Stimulated activated CD4-positive, alpha-beta T cell treated with anti-CD3 and anti-CD28 coated beads, Interleukin-15, amount 100 ng/mL, for 48 hours (primary cell): ENCODE measurements around the gene NES.

Experiments
- DNase-seq, 2 donors: peaks; one replicate each; pipeline ENCODE4 v3.0.0-alpha.2; 2020; ENCODE audit warnings: low read depth in 2 of 2

Gene NES

GRCh38 chr1:156663178-156663577 is 14.0 kb downstream of the NES start:
- DNase-seq = no peak

- DNase-seq = no peak
Observed at GRCh38 chr1:156662800-156663055, 14.5 kb downstream of the NES start.

DNA sequence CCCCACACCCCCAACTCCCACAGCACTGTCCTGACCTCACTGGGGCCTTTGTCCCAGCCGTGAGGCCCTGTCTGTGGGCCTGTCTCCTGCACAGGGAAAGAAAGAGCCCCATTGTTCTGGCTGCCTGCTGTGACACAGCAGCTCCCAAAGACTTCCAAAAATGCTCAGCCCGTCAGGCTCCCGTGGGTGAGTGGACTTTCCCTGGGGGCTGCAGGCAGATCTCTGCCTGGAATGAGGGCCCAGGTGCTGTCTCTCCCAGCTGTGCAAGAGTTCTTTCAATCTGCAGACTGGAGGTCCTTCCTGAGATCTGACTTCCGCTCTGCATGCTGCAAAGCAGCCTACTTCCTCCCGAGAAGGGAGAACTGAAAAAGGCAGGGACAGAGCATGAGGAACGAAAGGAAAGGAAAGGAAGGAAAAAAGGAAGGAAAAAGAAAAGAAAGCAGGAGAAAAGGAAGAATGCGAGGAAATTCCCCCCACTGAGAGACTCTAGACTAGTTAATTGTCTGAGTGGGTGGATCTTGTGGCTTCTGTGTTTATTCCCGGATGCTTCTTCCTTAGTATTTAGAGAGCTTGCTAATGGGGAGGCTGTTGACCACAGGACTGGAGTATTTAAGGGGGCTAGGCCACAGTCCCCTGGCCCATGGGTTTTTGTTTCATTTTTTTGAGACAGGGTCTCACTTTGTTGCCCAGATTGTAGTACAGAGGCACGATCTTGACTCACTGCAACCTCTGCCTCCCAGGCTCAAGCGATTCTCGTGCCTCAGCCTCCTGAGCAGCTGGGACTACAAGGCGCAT is 15.0 kb downstream of the NES start:
- DNase-seq = no peak

DNA sequence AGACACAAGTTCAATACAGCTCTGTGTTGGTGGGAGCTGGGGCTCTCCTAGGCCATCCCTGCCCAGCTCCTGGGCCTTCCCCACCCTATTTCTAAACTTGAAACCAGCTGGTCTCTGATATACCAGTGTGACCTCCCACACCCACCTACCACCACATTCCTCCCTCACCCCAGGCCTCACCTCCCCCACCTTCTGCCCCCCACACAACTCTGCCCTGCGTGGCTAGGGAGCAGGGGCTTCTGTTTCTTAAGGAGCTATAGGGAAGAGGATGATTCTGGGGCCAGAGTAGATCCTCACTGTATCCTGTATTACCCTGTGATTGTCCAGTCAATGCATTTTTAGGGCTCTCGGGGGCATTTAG is 16.5 kb downstream of the NES start:
- no peak for DNase-seq

- DNase-seq = peak; percentile 91 to 94
Observed at GRCh38 chr1:156659988-156660751, 17.0 kb downstream of the NES start.

GRCh38 chr1:156659661-156659987 is 17.6 kb downstream of the NES start:
- no peak for DNase-seq

GRCh38 chr1:156658945-156659574 is 18.1 kb downstream of the NES start:
- no peak for DNase-seq

- DNase-seq = no peak
Observed at GRCh38 chr1:156658496-156658895, 18.7 kb downstream of the NES start.

GRCh38 chr1:156657741-156658319 is 19.4 kb downstream of the NES start:
- no peak for DNase-seq

DNA sequence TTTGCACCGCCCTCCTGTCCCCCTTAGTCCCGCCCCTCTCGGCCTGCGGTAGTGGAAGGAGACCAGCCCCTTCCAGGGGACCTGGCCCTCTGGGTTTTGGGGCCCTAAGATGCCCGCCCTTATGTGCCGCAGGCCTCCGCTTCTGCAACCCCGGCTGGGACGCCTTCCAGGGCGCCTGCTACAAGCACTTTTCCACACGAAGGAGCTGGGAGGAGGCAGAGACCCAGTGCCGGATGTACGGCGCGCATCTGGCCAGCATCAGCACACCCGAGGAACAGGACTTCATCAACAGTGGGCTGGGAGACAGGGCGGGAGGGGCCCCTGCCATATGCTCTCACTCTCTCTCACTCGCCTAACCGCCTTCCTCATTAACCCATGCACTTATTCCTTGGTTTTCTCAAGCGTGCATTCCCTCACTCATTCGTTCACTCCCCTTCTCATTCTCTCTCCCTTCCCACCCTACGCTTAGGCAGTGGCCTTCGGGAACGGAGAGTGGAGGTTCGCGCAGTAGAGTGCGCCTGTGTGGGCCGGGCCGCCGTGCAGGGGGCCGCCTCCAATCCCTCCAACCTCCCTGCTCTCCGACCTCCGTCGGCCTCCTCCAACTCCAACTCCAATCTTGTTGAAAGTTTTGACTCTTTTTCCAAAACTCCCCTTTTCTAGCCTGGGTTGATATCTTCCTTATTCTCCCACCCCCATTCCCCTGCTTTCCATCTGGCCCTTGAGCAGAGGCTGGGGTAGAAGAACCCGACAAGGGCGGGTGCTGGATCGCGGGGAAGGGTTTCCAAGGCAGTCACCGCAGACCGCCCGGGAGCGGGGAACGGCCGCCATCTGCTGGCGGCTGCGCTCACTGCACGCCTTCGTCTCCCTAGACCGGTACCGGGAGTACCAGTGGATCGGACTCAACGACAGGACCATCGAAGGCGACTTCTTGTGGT is 20.1 kb downstream of the NES start:
- peak; percentile 53 to 57 for DNase-seq

DNA sequence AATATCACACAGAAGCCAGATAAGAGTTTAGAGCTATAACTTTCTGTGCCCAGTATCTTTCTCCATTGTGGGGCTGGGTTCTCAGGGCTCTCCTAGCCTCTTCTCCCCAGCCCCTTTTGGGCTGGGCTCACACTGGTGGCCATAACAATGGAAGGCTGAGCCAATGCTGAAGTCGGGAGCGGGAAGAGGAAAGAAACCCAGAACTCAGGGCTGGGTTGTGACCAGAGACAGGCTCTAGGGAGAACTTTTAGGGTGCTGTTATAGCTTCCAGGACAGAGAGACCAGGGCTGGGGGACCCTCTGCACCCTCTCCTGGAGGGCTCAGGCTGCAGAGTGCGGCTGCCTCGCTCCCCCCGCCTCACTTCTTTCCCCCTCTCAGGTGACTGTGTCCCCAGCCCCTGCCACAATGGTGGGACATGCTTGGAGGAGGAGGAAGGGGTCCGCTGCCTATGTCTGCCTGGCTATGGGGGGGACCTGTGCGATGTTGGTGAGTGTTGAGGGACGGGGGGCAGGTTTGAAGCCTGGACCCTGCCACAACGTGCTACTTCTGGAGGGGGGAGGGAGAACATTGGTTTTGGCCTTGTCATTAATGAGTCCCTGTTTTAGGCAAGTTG is 21.2 kb downstream of the NES start:
- no peak for DNase-seq

GRCh38 chr1:156655151-156655903 is 21.9 kb downstream of the NES start:
- DNase-seq = no peak

DNA sequence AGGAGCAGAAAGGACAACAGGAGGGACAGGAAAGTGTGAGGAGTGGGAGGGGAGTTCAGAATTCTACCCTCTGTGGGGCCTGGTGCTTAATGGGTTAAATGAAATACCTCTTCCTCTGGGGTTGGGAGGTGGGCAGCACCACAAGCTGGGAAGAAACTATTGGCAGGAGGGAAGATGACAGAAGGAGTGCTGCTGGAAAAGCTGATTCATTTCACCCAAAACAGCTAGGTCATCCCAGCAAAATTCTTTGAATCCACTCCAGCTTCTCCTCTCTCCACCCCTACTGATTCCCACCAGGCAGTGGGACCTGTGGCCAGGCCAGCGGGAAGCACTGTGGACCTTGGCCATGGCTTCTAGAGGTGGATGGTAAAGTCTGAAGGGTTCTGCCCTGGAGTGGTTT is 22.5 kb downstream of the NES start:
- DNase-seq = no peak

DNA sequence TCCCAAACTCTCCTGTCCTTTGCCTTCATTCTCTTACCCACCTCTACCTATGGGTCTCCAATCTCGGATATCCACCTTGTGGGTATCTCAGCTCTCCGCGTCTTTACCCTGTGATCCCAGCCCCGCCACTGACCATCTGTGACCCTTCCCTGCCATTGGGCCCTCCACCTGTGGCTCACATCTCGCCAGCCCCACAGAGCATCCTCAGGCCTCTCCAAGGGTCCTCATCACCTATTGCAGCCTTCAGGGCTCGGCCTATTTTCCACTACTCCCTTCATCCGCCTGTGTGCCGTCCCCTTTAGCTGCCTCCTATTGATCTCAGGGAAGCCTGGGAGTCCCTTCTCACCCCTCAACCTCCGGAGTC is 24.2 kb downstream of the NES start:
- no peak for DNase-seq

GRCh38 chr1:156652131-156652991 is 24.8 kb downstream of the NES start:
- DNase-seq = no peak

GRCh38 chr1:156648951-156649350 is 28.3 kb downstream of the NES start:
- no peak for DNase-seq

DNA sequence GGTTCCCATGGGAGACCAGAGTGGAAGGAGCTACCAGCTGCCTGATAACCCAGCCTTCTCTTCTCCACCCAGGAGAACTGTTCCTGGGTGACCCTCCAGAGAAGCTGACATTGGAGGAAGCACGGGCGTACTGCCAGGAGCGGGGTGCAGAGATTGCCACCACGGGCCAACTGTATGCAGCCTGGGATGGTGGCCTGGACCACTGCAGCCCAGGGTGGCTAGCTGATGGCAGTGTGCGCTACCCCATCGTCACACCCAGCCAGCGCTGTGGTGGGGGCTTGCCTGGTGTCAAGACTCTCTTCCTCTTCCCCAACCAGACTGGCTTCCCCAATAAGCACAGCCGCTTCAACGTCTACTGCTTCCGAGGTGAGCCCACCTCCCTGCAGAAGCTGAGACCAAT is 28.7 kb downstream of the NES start:
- DNase-seq = no peak

DNA sequence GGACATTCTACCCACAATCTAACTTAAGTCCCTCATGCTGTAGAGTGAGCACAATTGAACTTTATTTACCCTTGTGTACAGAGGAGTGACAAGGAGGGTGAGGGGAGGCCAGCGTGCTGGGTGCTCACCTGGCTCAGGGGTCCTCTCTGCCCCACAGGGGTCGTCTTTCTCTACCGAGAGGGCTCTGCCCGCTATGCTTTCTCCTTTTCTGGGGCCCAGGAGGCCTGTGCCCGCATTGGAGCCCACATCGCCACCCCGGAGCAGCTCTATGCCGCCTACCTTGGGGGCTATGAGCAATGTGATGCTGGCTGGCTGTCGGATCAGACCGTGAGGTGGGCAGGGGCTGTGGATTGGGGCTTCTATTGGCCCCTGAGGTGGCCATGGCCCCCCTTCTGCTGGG is 29.9 kb downstream of the NES start:
- DNase-seq = no peak

GRCh38 chr1:156646738-156647211 is 30.4 kb downstream of the NES start:
- DNase-seq = no peak

DNA sequence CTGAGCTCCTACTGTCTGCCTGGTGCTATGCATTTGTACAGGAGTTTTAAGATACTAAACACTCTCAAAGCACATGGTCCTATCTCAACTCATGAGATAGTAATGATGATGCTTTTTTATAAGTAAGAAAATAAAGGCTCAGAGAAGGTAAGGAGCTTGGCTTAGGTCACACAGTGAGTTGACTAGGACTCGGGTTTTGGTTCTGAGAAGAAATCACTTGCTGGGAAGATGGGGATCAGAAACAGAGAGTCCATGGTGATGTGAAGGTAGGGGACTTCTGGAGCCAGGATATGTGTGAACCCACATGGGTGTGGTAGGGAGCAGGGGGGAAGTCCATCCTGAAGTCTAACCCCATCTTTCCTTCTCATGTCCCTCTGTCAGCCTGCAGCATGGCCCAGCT is 31.5 kb downstream of the NES start:
- DNase-seq = no peak
